C4-2B (cell line): ENCODE results near the gene TEDC2.

Experiments
- CTCF ChIP-seq: fragments of 450-650 bp; conservative IDR thresholded peaks from 2 replicates; pipeline ENCODE4 v1.5.1; 2017; ENCODE audit warnings: mild to moderate bottlenecking
- ZFX ChIP-seq: fragments of 450-650 bp; IDR thresholded peaks from 2 replicates; pipeline ENCODE4 v1.6.1; 2017

GRCh38 chr16:2490190-2491105 lies 30.5 kb downstream of the TEDC2 start:
- no peak for TF ChIP-seq CTCF
- no peak for TF ChIP-seq ZFX
